ENCODE results near the gene PFN2.

Gene PFN2

GRCh38 chr3:149933858-149934257, 36.8 kb downstream of the PFN2 start:
- Histone ChIP-seq H3K27me3 (ENCODE audit: insufficient read depth, low read length) (no peaks in the 10 kb centered on the region), H3K4me3 (ENCODE audit: low read length) (no peak overlapping the region), H3K4me1 (ENCODE audit: insufficient read depth, low read length) (peaks cover under 1% of the 10 kb centered on the region), H3K36me3 (ENCODE audit: insufficient read depth, low read length) (no peaks in the 10 kb centered on the region), H3K9me3 (ENCODE audit: low read length) (peaks cover 18% of the 10 kb centered on the region), H2AFZ (ENCODE audit: low read depth, low read length) (no peak overlapping the region)

GRCh38 chr3:149933008-149933407, 37.7 kb downstream of the PFN2 start:
- Histone ChIP-seq H2AFZ (ENCODE audit: low read depth, low read length) (no peak overlapping the region), H3K4me1 (ENCODE audit: insufficient read depth, low read length) (no peaks in the 10 kb centered on the region), H3K4me3 (ENCODE audit: low read length) (no peak overlapping the region), H3K36me3 (ENCODE audit: insufficient read depth, low read length) (no peaks in the 10 kb centered on the region), H3K27me3 (ENCODE audit: insufficient read depth, low read length) (no peaks in the 10 kb centered on the region), H3K9me3 (ENCODE audit: low read length) (peaks cover 18% of the 10 kb centered on the region)

- H3K4me1 ChIP-seq (ENCODE audit: insufficient read depth, low read length): no peaks in the 10 kb centered on the region
- no peak overlapping the region for H2AFZ ChIP-seq (ENCODE audit: low read depth, low read length)
- peaks cover 5% of the 10 kb centered on the region for H3K36me3 ChIP-seq (ENCODE audit: insufficient read depth, low read length)
- H3K4me3 ChIP-seq (ENCODE audit: low read length): no peak overlapping the region
- H3K9me3 ChIP-seq (ENCODE audit: low read length): no peaks in the 10 kb centered on the region
- no peaks in the 10 kb centered on the region for H3K27me3 ChIP-seq (ENCODE audit: insufficient read depth, low read length)
Observed at GRCh38 chr3:149920119-149920518, 50.6 kb downstream of the PFN2 start.

DNA sequence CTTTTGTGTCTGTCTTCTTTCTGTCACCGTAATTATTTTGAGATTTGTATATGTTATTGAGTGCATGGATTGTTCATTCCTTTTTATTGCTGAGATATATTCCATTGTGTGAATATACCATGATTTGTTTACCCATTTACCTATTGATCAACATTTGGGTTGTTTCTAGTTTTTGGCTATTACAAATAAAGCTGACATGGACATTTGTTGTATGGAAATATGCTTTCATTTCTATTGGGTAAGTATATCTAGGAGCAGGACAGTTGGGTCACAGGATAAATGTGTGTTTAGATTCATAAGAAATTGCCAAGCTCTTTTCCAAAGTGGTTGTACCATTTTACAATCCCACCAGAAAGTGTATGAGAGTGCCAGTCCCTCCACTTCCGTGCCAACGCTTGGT, 51.2 kb downstream of the PFN2 start:
- Histone ChIP-seq H3K36me3 (ENCODE audit: insufficient read depth, low read length) (peaks cover 2% of the 10 kb centered on the region), H2AFZ (ENCODE audit: low read depth, low read length) (no peak overlapping the region), H3K9me3 (ENCODE audit: low read length) (no peaks in the 10 kb centered on the region), H3K4me3 (ENCODE audit: low read length) (no peak overlapping the region), H3K27me3 (ENCODE audit: insufficient read depth, low read length) (no peaks in the 10 kb centered on the region), H3K4me1 (ENCODE audit: insufficient read depth, low read length) (no peaks in the 10 kb centered on the region)

- Histone ChIP-seq H2AFZ (ENCODE audit: low read depth, low read length) (no peak overlapping the region), H3K36me3 (ENCODE audit: insufficient read depth, low read length) (peaks cover 6% of the 10 kb centered on the region), H3K27me3 (ENCODE audit: insufficient read depth, low read length) (no peaks in the 10 kb centered on the region), H3K4me3 (ENCODE audit: low read length) (no peak overlapping the region), H3K4me1 (ENCODE audit: insufficient read depth, low read length) (no peaks in the 10 kb centered on the region), H3K9me3 (ENCODE audit: low read length) (no peaks in the 10 kb centered on the region)
Observed at GRCh38 chr3:149917124-149917667, 53.5 kb downstream of the PFN2 start.

Data from neuron (in vitro differentiated cells).